K562 (cell line): ENCODE results near the gene MICALL2. TPM values are rescaled to one million over a fixed set of nuclear protein-coding genes. Genes with fewer than 3 reads are reported as not detected.

Source experiments
- ATF1 ChIP-seq, 2 experiments: fragments of 450-650 bp in 1 of 2; IDR thresholded peaks; 2 replicates each; pipeline ENCODE4 v1.6.1; 2016; ENCODE audit warnings: missing compliant biosample characterization in 1 of 2, missing genetic modification characterization in 1 of 2
- CREB1 ChIP-seq, 2 experiments: sonication (generic) in 1 of 2; formaldehyde crosslinking in 1 of 2; IDR thresholded peaks; 2 replicates each; pipeline versions ENCODE4 v1.6.1 to v1.8.0; 2012 to 2022; ENCODE audit warnings: inconsistent platforms in 1 of 2, mild to moderate bottlenecking in 1 of 2, missing genetic modification reagents in 1 of 2, moderate library complexity in 1 of 2
- CSDE1 ChIP-seq, 2 experiments: fragments of 450-650 bp; IDR thresholded peaks; 2 replicates each; pipeline ENCODE4 v1.6.1; 2016; ENCODE audit warnings: mild to moderate bottlenecking in 1 of 2
- FOS ChIP-seq: IDR thresholded peaks from 3 replicates; pipeline ENCODE4 v1.6.1; 2011; ENCODE audit not compliant: insufficient read length; ENCODE audit errors: extremely low read depth
- FOXK1 ChIP-seq: sonication (generic); formaldehyde crosslinking; IDR thresholded peaks from 2 replicates; pipeline ENCODE4 v1.8.0; 2022; ENCODE audit warnings: missing genetic modification reagents, mild to moderate bottlenecking, borderline replicate concordance
- FOXP1 ChIP-seq: sonication (generic); formaldehyde crosslinking; IDR thresholded peaks from 2 replicates; pipeline ENCODE4 v1.8.0; 2022; ENCODE audit warnings: mild to moderate bottlenecking, missing genetic modification reagents
- LCOR ChIP-seq: sonication (generic); formaldehyde crosslinking; IDR thresholded peaks from 2 replicates; pipeline ENCODE4 v1.8.0; 2022; ENCODE audit warnings: mild to moderate bottlenecking, missing genetic modification reagents
- MBD2 ChIP-seq: sonication (generic); IDR thresholded peaks from 2 replicates; pipeline ENCODE4 v1.6.1; 2016; ENCODE audit warnings: low read depth, borderline replicate concordance
- MYC ChIP-seq, 2 experiments: fragments of 250-450 bp in 1 of 2; sonication (Bioruptor Pico) in 1 of 2; IDR thresholded peaks; 2 replicates each; pipeline versions ENCODE4 v1.5.1 to v1.6.1; 2012 to 2021; ENCODE audit warnings: low read depth in 2 of 2, borderline replicate concordance in 1 of 2, improper control_type of control experiment in 1 of 2, low read length in 1 of 2, mild to moderate bottlenecking in 1 of 2, moderate library complexity in 1 of 2
- NCOA1 ChIP-seq: fragments of 450-650 bp; IDR thresholded peaks from 2 replicates; pipeline ENCODE4 v1.6.1; 2016; ENCODE audit warnings: low read depth
- NFIC ChIP-seq: fragments of 450-650 bp; IDR thresholded peaks from 2 replicates; pipeline ENCODE4 v1.6.1; 2017; ENCODE audit warnings: mild to moderate bottlenecking, inconsistent platforms
- NR2F6 ChIP-seq: fragments of 450-650 bp; formaldehyde crosslinking; IDR thresholded peaks from 2 replicates; pipeline ENCODE4 v1.4.0; 2020; ENCODE audit warnings: mild to moderate bottlenecking
- PHF21A ChIP-seq: fragments of 450-650 bp; IDR thresholded peaks from 2 replicates; pipeline ENCODE4 v1.6.1; 2017; ENCODE audit warnings: low read depth, borderline replicate concordance
- RAD51 ChIP-seq: fragments of 450-650 bp; IDR thresholded peaks from 2 replicates; pipeline ENCODE4 v1.7.1; 2016; ENCODE audit warnings: low read depth, mild to moderate bottlenecking, borderline replicate concordance
- SPI1 ChIP-seq: IDR thresholded peaks from 2 replicates; pipeline ENCODE4 v1.6.1; 2011; ENCODE audit warnings: low read depth, low read length, control low read depth, borderline replicate concordance
- SRSF3 ChIP-seq: fragments of 200-400 bp; formaldehyde crosslinking; IDR thresholded peaks from 2 replicates; pipeline ENCODE4 v1.6.1; 2016; ENCODE audit warnings: mild to moderate bottlenecking, low read length, moderate library complexity; ENCODE audit not compliant: insufficient read depth
- TARDBP ChIP-seq: fragments of 450-650 bp; IDR thresholded peaks from 2 replicates; pipeline ENCODE4 v1.6.1; 2016
- TFAP4 ChIP-seq: sonication (generic); formaldehyde crosslinking; IDR thresholded peaks from 2 replicates; pipeline ENCODE4 v1.8.0; 2022; ENCODE audit warnings: missing genetic modification reagents, mild to moderate bottlenecking, moderate library complexity, borderline replicate concordance
- TFE3 ChIP-seq: fragments of 450-650 bp; formaldehyde crosslinking; IDR thresholded peaks from 2 replicates; pipeline ENCODE4 v1.4.0; 2020; ENCODE audit warnings: mild to moderate bottlenecking, mixed read lengths
- ZNF175 ChIP-seq: fragments of 200-800 bp; sonication (Bioruptor generic); IDR thresholded peaks from 2 replicates; pipeline ENCODE4 v1.6.1; 2016; ENCODE audit warnings: low read depth, mild to moderate bottlenecking, missing genetic modification characterization, missing compliant biosample characterization
- ZNF263 ChIP-seq: sonication (generic); formaldehyde crosslinking; IDR thresholded peaks from 2 replicates; pipeline ENCODE4 v1.8.0; 2022; ENCODE audit warnings: mild to moderate bottlenecking, missing genetic modification reagents, borderline replicate concordance
- ZNF311 ChIP-seq: fragments of 250-450 bp; sonication (Bioruptor Pico); IDR thresholded peaks from 2 replicates; pipeline ENCODE4 v1.4.0; 2020; ENCODE audit warnings: mild to moderate bottlenecking, moderate library complexity
- ZNF324 ChIP-seq: fragments of 250-450 bp; sonication (Bioruptor Pico); IDR thresholded peaks from 2 replicates; pipeline ENCODE4 v1.4.0; 2020; ENCODE audit warnings: mild to moderate bottlenecking
- ZNF696 ChIP-seq: fragments of 250-450 bp; sonication (Bioruptor Pico); conservative IDR thresholded peaks from 2 replicates; pipeline ENCODE4 v1.4.0; 2020; ENCODE audit warnings: mild to moderate bottlenecking, moderate library complexity
- polyA plus RNA-seq, 8 experiments: library from polyadenylated mRNA; depleted of rRNA in 4 of 8; stranded (reverse) in 5 of 8; unstranded in 3 of 8; fragments of >200 nt; fragmentation: Nextera tagmentation in 2 of 8; fragmentation: Illumina TruSeq in 1 of 8; extraction: Ambion mirVana in 2 of 8; extraction: Trizol in 1 of 8; gene quantifications; 2 replicates each; pipeline versions ENCODE4 v1.2.1 to v1.2.3, GENCODE V29; 2011 to 2014; ENCODE audit warnings: inconsistent platforms in 1 of 8, missing spikeins in 1 of 8
- total RNA-seq, 7 experiments: library from RNA; depleted of rRNA in 6 of 7; stranded (reverse); fragments of >200 nt in 6 of 7; fragmentation: Illumina TruSeq in 2 of 7; extraction: Trizol in 2 of 7; gene quantifications; 2 replicates each; pipeline versions ENCODE4 v1.2.1 to v1.2.3, GENCODE V29; 2011 to 2021; ENCODE audit warnings: low replicate concordance in 1 of 7
- TF ChIP-seq, protein P1 (sequence below): fragments of 250-450 bp; sonication (Bioruptor Pico); IDR thresholded peaks from 2 replicates; pipeline ENCODE4 v1.4.0; 2020

Gene MICALL2
- total and polyA plus RNA-seq, 9 of the 15 experiments (the other 6 are each of a cell fraction or from before 2014, with no cell fraction given) = 1.8 to 103 (median 17.0) TPM

GRCh38 chr7:1418505-1419309 is 40.6 kb downstream of the MICALL2 start (continued):
- TF ChIP-seq TFE3 (no peak), NR2F6 (CRISPR knock-in tag) (no peak), NFIC (no peak), FOXK1 (0 out of 2 replicates have a peak, but pooled peaks have one; percentile 16), CREB1 (IDR thresholded peaks at IDR 0.05) (peak; percentile 92), CREB1 (CRISPR knock-in tag; IDR thresholded peaks at IDR 0.05) (peak; percentile 94), TARDBP (peak; percentile 81; the same call in 1 of the 2 replicates), MBD2 (0 out of 2 replicates have a peak, but pooled peaks have one; percentile 22), NCOA1 (peak; percentile 89), CSDE1 (IDR thresholded peaks at IDR 0.05) (peak in 1 of 2 experiments; percentile 45; a peak in 1 of 4 replicates), MYC (IDR thresholded peaks at IDR 0.05; ENCODE audit: low read depth, low read length) (0 out of 2 replicates have a peak, but pooled peaks have one; percentile 9), MYC (CRISPR knock-in tag; IDR thresholded peaks at IDR 0.05; ENCODE audit: borderline replicate concordance, low read depth) (no peak), SPI1 (peak; percentile 83), SRSF3 (no peak), ZNF263 (peak; percentile 45; the same call in 1 of the 2 replicates), ZNF175 (CRISPR knock-in tag) (no peak), FOS (peak; percentile 60), TFAP4 (CRISPR knock-in tag) (peak; percentile 45; the same call in 1 of the 2 replicates), ZNF696 (CRISPR knock-in tag) (no peak), RAD51 (no peak), FOXP1 (CRISPR knock-in tag) (no peak), LCOR (CRISPR knock-in tag) (0 out of 2 replicates have a peak, but pooled peaks have one; percentile 44), ZNF311 (CRISPR knock-in tag) (no peak), PHF21A (peak; percentile 71; the same call in 1 of the 2 replicates), ATF1 (CRISPR knock-in tag; IDR thresholded peaks at IDR 0.05) (peak; percentile 72), ATF1 (tag; IDR thresholded peaks at IDR 0.05) (peak; percentile 100), ZNF324 (CRISPR knock-in tag) (no peak)
- TF ChIP-seq, protein P1, sequence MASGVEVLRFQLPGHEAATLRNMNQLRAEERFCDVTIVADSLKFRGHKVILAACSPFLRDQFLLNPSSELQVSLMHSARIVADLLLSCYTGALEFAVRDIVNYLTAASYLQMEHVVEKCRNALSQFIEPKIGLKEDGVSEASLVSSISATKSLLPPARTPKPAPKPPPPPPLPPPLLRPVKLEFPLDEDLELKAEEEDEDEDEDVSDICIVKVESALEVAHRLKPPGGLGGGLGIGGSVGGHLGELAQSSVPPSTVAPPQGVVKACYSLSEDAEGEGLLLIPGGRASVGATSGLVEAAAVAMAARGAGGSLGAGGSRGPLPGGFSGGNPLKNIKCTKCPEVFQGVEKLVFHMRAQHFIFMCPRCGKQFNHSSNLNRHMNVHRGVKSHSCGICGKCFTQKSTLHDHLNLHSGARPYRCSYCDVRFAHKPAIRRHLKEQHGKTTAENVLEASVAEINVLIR (CRISPR knock-in tag) = peak; percentile 59
